K562 (cell line): ENCODE results near the gene RBM19. TPM values are rescaled to one million over a fixed set of nuclear protein-coding genes. Genes with fewer than 3 reads are reported as not detected.

Experiments
- ATAC-seq: fragments of 200-7000 bp; cut with Tn5 transposase; 3 replicates; pipeline ENCODE4 v1.9.1; 2020; ENCODE audit warnings: moderate library complexity
- BruUV-seq: library from RNA; stranded (reverse); fragments of 400-500 nt; replicated peaks from 2 replicates; lab custom pipeline; 2021; lab: Mats Ljungman, UMichigan
- CTCF ChIA-PET: fragments of 300-600 bp; formaldehyde crosslinking; extraction: SDS; loops from one replicate; lab custom pipeline; 2021; ENCODE audit warnings: low intra/inter-chr PET ratio; lab: Yijun Ruan, JAX
- POLR2A ChIA-PET: fragments of 300-600, 350-650 bp; sonication (Branson Sonifier 250); formaldehyde crosslinking; extraction: SDS; loops from one replicate; lab custom pipeline; 2021; ENCODE audit warnings: antibody characterized with exemption, inconsistent platforms; lab: Yijun Ruan, JAX
- DNase-seq, 4 experiments: peaks; one replicate each; pipeline versions ENCODE4 v3.0.0 to v3.0.0-alpha.2; 2011 to 2018; ENCODE audit warnings: low spot score in 3 of 4, mixed read lengths in 3 of 4; ENCODE audit errors: extremely low read depth in 1 of 4
- FAIRE-seq: peaks from 2 replicates; lab custom pipeline; 2011; peaks lifted over from hg19 to GRCh38; lab: Jason Lieb, UNC
- H2AFZ ChIP-seq: 2 replicates; pipeline ENCODE4 v1.6.0; 2011; ENCODE audit warnings: low read depth, low read length, control low read depth, inconsistent platforms
- H3K27ac ChIP-seq: fragments of 200-600 bp; 3 replicates; pipeline ENCODE4 v1.8.0; 2011; ENCODE audit warnings: low read depth, mild to moderate bottlenecking, control low read depth, inconsistent platforms, low read length, moderate library complexity, mixed read lengths; ENCODE audit errors: extremely low read depth
- H3K27me3 ChIP-seq, 2 experiments: fragments of 300-600 bp in 1 of 2; 2 replicates in 1 of 2; 3 replicates in 1 of 2; pipeline versions ENCODE4 v1.6.0 to v1.8.0; 2011; ENCODE audit warnings: inconsistent platforms in 2 of 2, low read length in 2 of 2, mild to moderate bottlenecking in 1 of 2, mixed read lengths in 1 of 2, moderate library complexity in 1 of 2; ENCODE audit not compliant: control insufficient read depth in 2 of 2, insufficient read depth in 2 of 2
- H3K36me3 ChIP-seq: fragments of 300-600 bp; 3 replicates; pipeline ENCODE4 v1.8.0; 2011; ENCODE audit warnings: mild to moderate bottlenecking, low read length, inconsistent platforms; ENCODE audit not compliant: control insufficient read depth, insufficient read depth
- H3K4me1 ChIP-seq, 2 experiments: fragments of 200-600 bp in 1 of 2; replicated peaks in 1 of 2; 2 replicates in 1 of 2; 3 replicates in 1 of 2; pipeline versions ENCODE4 v1.5.1 to v1.8.0; 2011; ENCODE audit warnings: inconsistent platforms in 2 of 2, low read length in 2 of 2, mild to moderate bottlenecking in 1 of 2, mixed read lengths in 1 of 2, moderate library complexity in 1 of 2; ENCODE audit not compliant: control insufficient read depth in 2 of 2, insufficient read depth in 2 of 2
- H3K4me2 ChIP-seq: 2 replicates; pipeline ENCODE4 v1.6.1; 2011; ENCODE audit warnings: low read length, control low read depth, inconsistent platforms, mixed read lengths; ENCODE audit not compliant: insufficient read depth
- H3K4me3 ChIP-seq: fragments of 200-600 bp; sonication (generic), shearing (Covaris generic); 2 replicates; pipeline ENCODE4 v1.5.1; 2016; ENCODE audit warnings: control low read depth, inconsistent platforms
- H3K79me2 ChIP-seq: fragments of 200-600 bp; 3 replicates; pipeline ENCODE4 v1.8.0; 2011; ENCODE audit warnings: low read length, inconsistent platforms; ENCODE audit not compliant: control insufficient read depth, insufficient read depth
- H3K9ac ChIP-seq, 2 experiments: 2 replicates each; pipeline versions ENCODE4 v1.6.0 to v1.6.1; 2011; ENCODE audit warnings: low read depth in 2 of 2, low read length in 2 of 2, control low read depth in 1 of 2, inconsistent platforms in 1 of 2, mild to moderate bottlenecking in 1 of 2, mixed read lengths in 1 of 2; ENCODE audit not compliant: insufficient read depth in 1 of 2
- H3K9me1 ChIP-seq: one replicate; pipeline ENCODE4 v1.6.0; 2011; ENCODE audit warnings: inconsistent platforms, mild to moderate bottlenecking, low read length, moderate library complexity; ENCODE audit not compliant: control insufficient read depth, insufficient read depth
- H3K9me3 ChIP-seq: replicated peaks from 2 replicates; pipeline ENCODE4 v1.5.1; 2011; ENCODE audit warnings: low read depth, low read length, inconsistent platforms; ENCODE audit not compliant: control insufficient read depth, insufficient read depth
- H4K20me1 ChIP-seq: replicated peaks from 2 replicates; pipeline ENCODE4 v1.6.1; 2011; ENCODE audit warnings: low read length, inconsistent platforms, mixed read lengths; ENCODE audit not compliant: control insufficient read depth, insufficient read depth
- ATF3 ChIP-seq, 2 experiments: fragments of 450-650 bp in 1 of 2; sonication (generic) in 1 of 2; formaldehyde crosslinking in 1 of 2; IDR thresholded peaks in 1 of 2; conservative IDR thresholded peaks in 1 of 2; 2 replicates each; pipeline versions ENCODE4 v1.6.1 to v1.8.1; 2016 to 2023; ENCODE audit warnings: mild to moderate bottlenecking in 2 of 2, moderate library complexity in 2 of 2, inconsistent platforms in 1 of 2, missing genetic modification reagents in 1 of 2
- BDP1 ChIP-seq: IDR thresholded peaks from 3 replicates; pipeline ENCODE4 v1.6.1; 2011; ENCODE audit not compliant: insufficient read length, insufficient read depth
- CBX3 ChIP-seq, 2 experiments: IDR thresholded peaks; 1 replicate in 1 of 2; 2 replicates in 1 of 2; pipeline ENCODE4 v1.6.1; 2012; ENCODE audit warnings: inconsistent platforms in 2 of 2, low read length in 2 of 2, borderline replicate concordance in 1 of 2, control low read depth in 1 of 2
- ESRRB ChIP-seq: fragments of 250-450 bp; sonication (Bioruptor Pico); IDR thresholded peaks from 2 replicates; pipeline ENCODE4 v1.5.0; 2020; ENCODE audit warnings: mild to moderate bottlenecking, moderate library complexity, borderline replicate concordance
- ETV6 ChIP-seq, 3 experiments: fragments of 150-350 bp in 1 of 3; sonication (generic) in 1 of 3; formaldehyde crosslinking in 1 of 3; IDR thresholded peaks; 2 replicates each; pipeline versions ENCODE4 v1.6.1 to v1.8.0; 2014 to 2022; ENCODE audit warnings: borderline replicate concordance in 2 of 3, low read depth in 2 of 3, antibody characterized with exemption in 1 of 3, low read length in 1 of 3, mild to moderate bottlenecking in 1 of 3, missing genetic modification reagents in 1 of 3
- HDAC6 ChIP-seq: IDR thresholded peaks from 2 replicates; pipeline ENCODE4 v1.6.1; 2012; ENCODE audit warnings: low read depth, mild to moderate bottlenecking, control low read depth, inconsistent platforms, low read length, moderate library complexity
- LEF1 ChIP-seq: fragments of 450-650 bp; IDR thresholded peaks from 2 replicates; pipeline ENCODE4 v1.6.1; 2016; ENCODE audit warnings: mild to moderate bottlenecking
- NR2C2 ChIP-seq, 2 experiments: fragments of 200-800 bp in 1 of 2; sonication (Bioruptor generic) in 1 of 2; sonication (generic) in 1 of 2; formaldehyde crosslinking in 1 of 2; IDR thresholded peaks; 2 replicates each; pipeline versions ENCODE4 v1.6.1 to v1.8.0; 2016 to 2022; ENCODE audit warnings: mild to moderate bottlenecking in 1 of 2, missing compliant biosample characterization in 1 of 2, missing genetic modification characterization in 1 of 2, missing genetic modification reagents in 1 of 2
- PHB ChIP-seq: fragments of 250-450 bp; sonication (Bioruptor Pico); IDR thresholded peaks from 2 replicates; pipeline ENCODE4 v1.5.0; 2021
- SMAD4 ChIP-seq: fragments of 250-450 bp; sonication (Bioruptor Pico); conservative IDR thresholded peaks from 2 replicates; pipeline ENCODE4 v1.8.0; 2021; ENCODE audit warnings: inconsistent platforms, mild to moderate bottlenecking, moderate library complexity
- SNIP1 ChIP-seq: fragments of 450-650 bp; IDR thresholded peaks from 2 replicates; pipeline ENCODE4 v1.7.1; 2017; ENCODE audit warnings: low read depth, mild to moderate bottlenecking
- SREBF2 ChIP-seq: sonication (generic); formaldehyde crosslinking; IDR thresholded peaks from 2 replicates; pipeline ENCODE4 v1.4.0; 2020; ENCODE audit warnings: mild to moderate bottlenecking, missing genetic modification reagents
- ZBTB8A ChIP-seq: fragments of 450-650 bp; IDR thresholded peaks from 2 replicates; pipeline ENCODE4 v1.6.1; 2018; ENCODE audit warnings: mild to moderate bottlenecking, moderate library complexity; ENCODE audit not compliant: partially characterized antibody
- ZFPM2 ChIP-seq: fragments of 250-450 bp; sonication (Bioruptor Pico); IDR thresholded peaks from 2 replicates; pipeline ENCODE4 v1.5.1; 2022; ENCODE audit warnings: mild to moderate bottlenecking
- WGBS: fragments of 100-300 bp; shearing (Covaris generic); methylation state at CpG from one replicate; pipeline ENCODE4 v1.1.6; 2016; ENCODE audit warnings: low coverage, mixed read lengths; ENCODE audit not compliant: insufficient coverage; ENCODE audit errors: missing lambda C conversion rate; 5-methylcytosine and 5-hydroxymethylcytosine counted together
- in situ Hi-C: fragments of 300-500 bp; cut with MboI; formaldehyde crosslinking; loops from 4 replicates; pipeline ENCODE4 v1.15.0; 2018; ENCODE audit warnings: inconsistent platforms, mixed read lengths
- intact Hi-C: fragments of 100-400 bp; cut with micrococcal nuclease; formaldehyde crosslinking; loops from 2 replicates; pipeline ENCODE4 v1.14.2; 2022
- polyA plus RNA-seq, 8 experiments: library from polyadenylated mRNA; depleted of rRNA in 4 of 8; stranded (reverse) in 5 of 8; unstranded in 3 of 8; fragments of >200 nt; fragmentation: Nextera tagmentation in 2 of 8; fragmentation: Illumina TruSeq in 1 of 8; extraction: Ambion mirVana in 2 of 8; extraction: Trizol in 1 of 8; gene quantifications; 2 replicates each; pipeline versions ENCODE4 v1.2.1 to v1.2.3, GENCODE V29; 2011 to 2014; ENCODE audit warnings: inconsistent platforms in 1 of 8, missing spikeins in 1 of 8
- total RNA-seq, 7 experiments: library from RNA; depleted of rRNA in 6 of 7; stranded (reverse); fragments of >200 nt in 6 of 7; fragmentation: Illumina TruSeq in 2 of 7; extraction: Trizol in 2 of 7; gene quantifications; 2 replicates each; pipeline versions ENCODE4 v1.2.1 to v1.2.3, GENCODE V29; 2011 to 2021; ENCODE audit warnings: low replicate concordance in 1 of 7
- TF ChIP-seq, protein P1 (sequence below): sonication (generic); IDR thresholded peaks from 2 replicates; pipeline ENCODE4 v1.6.1; 2016

The RBM19 gene
- total and polyA plus RNA-seq, 9 of the 15 experiments (the other 6 are each of a cell fraction or from before 2014, with no cell fraction given): 16.0 to 58.4 (median 37.9) TPM

GRCh38 chr12:113912760-113913329, 53.3 kb downstream of the RBM19 start (continued):
- no peak for TF ChIP-seq ATF3 (IDR thresholded peaks at IDR 0.05)
- no peak for TF ChIP-seq ATF3 (CRISPR knock-in tag; conservative IDR thresholded peaks at IDR 0.05)
- TF ChIP-seq SMAD4 (CRISPR knock-in tag): 0 out of 2 replicates have a peak, but pooled peaks have one; percentile 34
- TF ChIP-seq, protein P1, sequence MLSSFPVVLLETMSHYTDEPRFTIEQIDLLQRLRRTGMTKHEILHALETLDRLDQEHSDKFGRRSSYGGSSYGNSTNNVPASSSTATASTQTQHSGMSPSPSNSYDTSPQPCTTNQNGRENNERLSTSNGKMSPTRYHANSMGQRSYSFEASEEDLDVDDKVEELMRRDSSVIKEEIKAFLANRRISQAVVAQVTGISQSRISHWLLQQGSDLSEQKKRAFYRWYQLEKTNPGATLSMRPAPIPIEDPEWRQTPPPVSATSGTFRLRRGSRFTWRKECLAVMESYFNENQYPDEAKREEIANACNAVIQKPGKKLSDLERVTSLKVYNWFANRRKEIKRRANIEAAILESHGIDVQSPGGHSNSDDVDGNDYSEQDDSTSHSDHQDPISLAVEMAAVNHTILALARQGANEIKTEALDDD: no peak
- TF ChIP-seq ZFPM2: no peak
- TF ChIP-seq, all 486 proteins: peak for 15

GRCh38 chr12:113911971-113912759, 54.0 kb downstream of the RBM19 start:
- Histone ChIP-seq H3K4me2 (no peak overlapping the region), H3K9me3 (no peaks in the 10 kb centered on the region), H3K27ac (no peak overlapping the region), H3K27me3 (no peaks in the 10 kb centered on the region), H3K79me2 (no peaks in the 10 kb centered on the region), H3K4me3 (no peak overlapping the region), H3K4me1 (peaks cover 0 to 3% of the 10 kb centered on the region in 2 experiments; a peak in 1 of 5 replicates), H3K9ac (no peak overlapping the region), H3K36me3 (peaks cover 65% of the 10 kb centered on the region; the same call in 2 of the 3 replicates), H4K20me1 (no peaks in the 10 kb centered on the region; the same call in 1 of the 2 replicates), H2AFZ (no peak overlapping the region), H3K9me1 (no peaks in the 10 kb centered on the region)
- DNase-seq (no peak), ATAC-seq (no peak; the same call in 1 of the 3 replicates), FAIRE-seq (no peak)
- ChIA-PET POLR2A (no interaction called here), CTCF (interaction anchor here (0.7 to 2.2 kb wide), 4 partner anchors 104 to 487 kb away, joined by 3 to 19 read pairs (median 6); no protein-coding TSS in a partner anchor)
- intact Hi-C loops: loop anchor here (1.0 to 10.0 kb wide), 5 partner anchors 126 to 473 kb away; no protein-coding TSS in a partner anchor
- no TSS peak for BruUV-seq
- 91% methylated on average over 13 of the region's 14 CpGs for WGBS
- in situ Hi-C loops: loop anchor here (5.0 to 10.0 kb wide), 2 partner anchors 470 to 597 kb away; no protein-coding TSS in a partner anchor
- TF ChIP-seq ZBTB8A: no peak
- TF ChIP-seq SNIP1: no peak
- no peak for TF ChIP-seq ETV6 (IDR thresholded peaks at IDR 0.05; ENCODE audit: borderline replicate concordance in 1 of 2, low read depth in 2 of 2, low read length in 1 of 2)
- TF ChIP-seq ETV6 (CRISPR knock-in tag; IDR thresholded peaks at IDR 0.05; ENCODE audit: borderline replicate concordance): no peak
- TF ChIP-seq HDAC6: no peak
- TF ChIP-seq LEF1: no peak
- no peak for TF ChIP-seq BDP1
- TF ChIP-seq, protein P1: no peak
- TF ChIP-seq SREBF2: no peak
- no peak for TF ChIP-seq NR2C2 (CRISPR knock-in tag; IDR thresholded peaks at IDR 0.05)
- TF ChIP-seq NR2C2 (tag; IDR thresholded peaks at IDR 0.05): no peak
- TF ChIP-seq ESRRB (CRISPR knock-in tag): no peak
- TF ChIP-seq CBX3 (IDR thresholded peaks at IDR 0.05; ENCODE audit: borderline replicate concordance in 1 of 2, low read length in 2 of 2): no peak
- no peak for TF ChIP-seq PHB (CRISPR knock-in tag)
